Body of pancreas (tissue), 4 donors: ENCODE measurements around the gene SGSH. TPM values are rescaled to one million over a fixed set of nuclear protein-coding genes. Genes with fewer than 3 reads are reported as not detected.

Source experiments
- ATAC-seq: fragments of 150-250 bp; one replicate; pipeline ENCODE4 v1.9.1; 2016
- DNase-seq, 4 donors: peaks; one replicate each; pipeline ENCODE4 v3.0.0-alpha.2; 2019
- H3K27ac ChIP-seq, 4 donors: fragments of 200-600 bp; sonication (generic); 1 replicate in 3 of 4; 2 replicates in 1 of 4; pipeline versions ENCODE4 v1.5.1 to v1.6.1; 2016 to 2019; ENCODE audit warnings: mild to moderate bottlenecking in 1 of 4, mixed read lengths in 1 of 4, moderate library complexity in 1 of 4
- H3K27me3 ChIP-seq, 2 donors: fragments of 200-600 bp; sonication (generic); one replicate each; pipeline ENCODE4 v1.6.0; 2016; ENCODE audit warnings: mild to moderate bottlenecking in 1 of 2
- H3K36me3 ChIP-seq, 2 donors: fragments of 200-600 bp; sonication (generic); replicated peaks in 1 of 2; 2 replicates each; pipeline ENCODE4 v1.5.1; 2016; ENCODE audit warnings: low read depth in 2 of 2; ENCODE audit not compliant: insufficient read depth in 1 of 2
- H3K4me1 ChIP-seq: fragments of 200-600 bp; sonication (generic); one replicate; pipeline ENCODE4 v1.6.0; 2016
- H3K4me3 ChIP-seq, 2 donors: fragments of 200-600 bp; sonication (generic); 1 replicate in 1 of 2; 2 replicates in 1 of 2; pipeline ENCODE4 v1.5.1; 2016 to 2019
- H3K9me3 ChIP-seq, 3 donors: fragments of 200-600 bp; sonication (generic); 1 replicate in 2 of 3; 2 replicates in 1 of 3; pipeline ENCODE4 v1.5.1; 2016
- CTCF ChIP-seq, 7 experiments: fragments of 450-650 bp in 4 of 7; fragments of 200-600 bp in 3 of 7; sonication (generic) in 3 of 7; IDR thresholded peaks; one replicate each; pipeline ENCODE4 v1.5.1; 2016 to 2019; ENCODE audit warnings: antibody characterized with exemption in 7 of 7
- POLR2A ChIP-seq, 3 donors: fragments of 450-650 bp; IDR thresholded peaks; one replicate each; pipeline ENCODE4 v1.6.1; 2016; ENCODE audit warnings: antibody characterized with exemption in 3 of 3, mild to moderate bottlenecking in 2 of 3
- WGBS, 2 donors: methylation state at CpG; one replicate each; pipeline ENCODE4 v1.1.5; 2017; 5-methylcytosine and 5-hydroxymethylcytosine counted together
- intact Hi-C: fragments of 100-400 bp; cut with DNase I; formaldehyde crosslinking; loops from one replicate; pipeline ENCODE4 v1.15.1; 2023
- total RNA-seq, 2 donors: library from RNA; depleted of rRNA; stranded (reverse); fragments of >200 nt; gene quantifications; one replicate each; pipeline ENCODE4 v1.1.0, GENCODE V29; 2016

Gene SGSH
- total RNA-seq, 2 donors from 2014 or later: 29.6 to 42.8 TPM

DNA sequence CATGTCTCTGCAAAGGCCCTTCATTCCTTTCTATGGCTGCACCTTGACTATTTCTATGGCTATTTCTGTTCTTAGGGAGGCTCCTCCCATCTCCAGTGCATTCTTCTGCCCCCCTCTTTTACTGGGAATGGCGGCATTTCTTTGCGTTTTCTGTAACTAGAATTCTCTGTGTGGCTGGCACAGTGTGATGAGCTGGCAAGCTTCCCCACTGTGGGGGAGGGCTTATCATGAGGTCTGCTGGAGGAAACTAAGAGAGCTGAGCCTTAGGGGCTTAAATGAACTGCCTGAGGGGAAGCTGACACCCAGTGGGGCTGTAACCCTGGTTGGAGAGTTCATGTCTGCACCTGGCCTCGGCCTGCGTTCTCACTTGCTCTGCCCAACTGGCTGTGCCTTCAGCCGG is 51.8 kb downstream of the SGSH start:
- TF ChIP-seq CTCF (IDR thresholded peaks at IDR 0.05): no peak
- TF ChIP-seq POLR2A (IDR thresholded peaks at IDR 0.05): no peak
- ATAC-seq: no peak
- 51 to 75% methylated on average over 5 of the region's 5 CpGs for WGBS, 2 donors

GRCh38 chr17:80166446-80166845 is 53.7 kb downstream of the SGSH start:
- no peak for ATAC-seq
- no peaks in the 10 kb centered on the region for H3K36me3 ChIP-seq
- H3K27me3 ChIP-seq: no peaks in the 10 kb centered on the region
- H3K4me1 ChIP-seq: peaks cover 4% of the 10 kb centered on the region
- no peak overlapping the region for H3K27ac ChIP-seq
- no peak for DNase-seq
- H3K9me3 ChIP-seq: no peaks in the 10 kb centered on the region
- 60 to 85% methylated on average over 6 of the region's 6 CpGs for WGBS, 2 donors
- TF ChIP-seq CTCF (IDR thresholded peaks at IDR 0.05): no peak
- no peak for TF ChIP-seq POLR2A (IDR thresholded peaks at IDR 0.05)
- intact Hi-C loops: no loop called here
- H3K4me3 ChIP-seq: no peak overlapping the region

More for the DNA sequence above, 51.8 kb downstream of the SGSH start:
- peaks cover 4% of the 10 kb centered on the region for H3K4me1 ChIP-seq
- no peak overlapping the region for H3K27ac ChIP-seq
- H3K9me3 ChIP-seq: no peaks in the 10 kb centered on the region
- intact Hi-C loops: no loop called here
- no peak overlapping the region for H3K4me3 ChIP-seq
- H3K27me3 ChIP-seq: no peaks in the 10 kb centered on the region
- no peaks in the 10 kb centered on the region for H3K36me3 ChIP-seq
- no peak for DNase-seq

GRCh38 chr17:80164185-80164584 is 55.9 kb downstream of the SGSH start:
- no peaks in the 10 kb centered on the region for H3K27me3 ChIP-seq
- H3K27ac ChIP-seq: no peak overlapping the region
- WGBS, 2 donors: 37 to 46% methylated on average over 11 of the region's 11 CpGs
- ATAC-seq: no peak
- no peaks in the 10 kb centered on the region for H3K4me1 ChIP-seq
- H3K4me3 ChIP-seq: no peak overlapping the region
- DNase-seq: no peak
- no peaks in the 10 kb centered on the region for H3K9me3 ChIP-seq
- intact Hi-C loops: no loop called here
- no peak for TF ChIP-seq CTCF (IDR thresholded peaks at IDR 0.05)
- no peak for TF ChIP-seq POLR2A (IDR thresholded peaks at IDR 0.05)
- no peaks in the 10 kb centered on the region for H3K36me3 ChIP-seq

DNA sequence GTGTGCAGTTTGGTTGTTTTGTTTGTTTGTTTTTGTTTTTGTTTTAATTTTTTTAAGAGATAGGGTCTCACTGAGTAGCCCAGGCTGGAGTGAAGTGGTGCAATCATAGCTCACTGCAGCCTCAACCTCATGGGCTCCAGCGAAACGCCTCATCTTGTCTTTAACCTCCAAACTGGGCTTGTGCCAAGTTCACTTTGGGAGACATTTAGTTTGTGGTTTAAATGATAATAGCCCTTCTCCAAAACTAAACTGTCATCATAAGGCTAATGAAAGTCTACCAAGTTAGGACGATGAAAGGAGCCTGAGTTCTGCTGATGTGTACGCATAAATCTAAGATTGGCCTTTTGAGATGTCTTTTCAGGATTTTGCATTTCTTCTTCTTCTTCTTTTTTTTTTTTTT is 56.8 kb downstream of the SGSH start:
- Histone ChIP-seq H3K27me3 (no peaks in the 10 kb centered on the region), H3K9me3 (no peaks in the 10 kb centered on the region), H3K27ac (no peak overlapping the region), H3K36me3 (no peaks in the 10 kb centered on the region), H3K4me3 (no peak overlapping the region), H3K4me1 (no peaks in the 10 kb centered on the region)
- WGBS, 2 donors: 78 to 90% methylated on average over 4 of the region's 4 CpGs
- intact Hi-C loops: no loop called here
- DNase-seq (no peak), ATAC-seq (no peak)
- TF ChIP-seq CTCF (IDR thresholded peaks at IDR 0.05) (no peak), POLR2A (IDR thresholded peaks at IDR 0.05) (no peak)

DNA sequence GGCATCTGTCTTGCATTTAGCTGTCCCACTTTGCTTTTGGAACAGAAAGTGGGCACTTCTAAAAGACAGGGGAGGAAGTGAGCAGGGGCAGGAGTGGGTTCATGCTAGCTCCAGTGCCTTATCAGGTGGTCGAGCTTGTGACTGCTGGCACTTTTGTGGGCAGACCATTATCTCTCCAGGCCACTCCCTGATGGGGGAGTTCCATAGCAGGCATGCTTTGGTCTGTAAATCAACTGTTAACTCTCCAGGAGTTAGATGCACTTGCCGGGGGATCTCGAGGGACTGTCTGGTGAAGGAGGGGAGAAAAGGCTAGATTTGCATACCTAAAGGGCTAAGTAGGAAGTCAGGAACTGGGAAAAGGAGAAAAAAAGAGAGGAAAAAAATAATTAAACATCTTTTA is 59.6 kb downstream of the SGSH start:
- Histone ChIP-seq H3K27me3 (no peaks in the 10 kb centered on the region), H3K4me1 (no peaks in the 10 kb centered on the region), H3K27ac (no peak overlapping the region), H3K9me3 (no peaks in the 10 kb centered on the region), H3K4me3 (no peak overlapping the region), H3K36me3 (no peaks in the 10 kb centered on the region)
- intact Hi-C loops: no loop called here
- 32 to 34% methylated on average over 3 of the region's 3 CpGs for WGBS, 2 donors
- DNase-seq (no peak), ATAC-seq (no peak)
- TF ChIP-seq CTCF (IDR thresholded peaks at IDR 0.05) (no peak), POLR2A (IDR thresholded peaks at IDR 0.05) (no peak)
